Measurements from ENCODE around the gene PHYKPL. TPM values are rescaled to one million over a fixed set of nuclear protein-coding genes. Genes with fewer than 3 reads are reported as not detected.

Gene PHYKPL
- total and polyA plus RNA-seq, 2 donors (not counting 1 experiment from before 2014, with no cell fraction given): 263 to 313 TPM

DNA sequence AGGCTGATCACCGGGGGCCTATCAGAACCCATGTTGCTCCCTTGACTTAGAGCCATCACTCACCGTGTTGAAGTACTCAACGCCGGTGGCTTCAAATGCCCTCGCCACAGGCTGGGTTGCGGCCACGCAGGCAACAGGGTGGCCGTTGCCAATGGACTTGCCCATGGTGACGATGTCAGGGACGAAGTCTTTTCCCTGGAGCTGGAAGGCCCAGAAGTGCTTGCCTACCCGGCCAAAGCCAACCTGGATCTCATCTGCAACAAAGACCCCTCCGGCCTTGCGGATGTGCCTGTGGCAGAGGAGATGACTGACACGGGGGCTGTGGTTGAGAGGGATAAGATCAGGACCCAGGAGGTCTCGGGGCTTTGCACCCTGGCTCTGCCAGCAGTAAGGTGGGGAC lies 10.3 kb downstream of the PHYKPL start:
- no peak overlapping the region for H3K27ac ChIP-seq (ENCODE audit: low read length in 2 of 2)
- H3K36me3 ChIP-seq (replicated peaks in 1 of 2; ENCODE audit: control extremely low read depth in 1 of 2, control insufficient read depth in 1 of 2, extremely low read depth in 1 of 2, insufficient read depth in 2 of 2, low read length in 1 of 2): peaks cover 0 to 72% of the 10 kb centered on the region in 2 experiments
- H3K27me3 ChIP-seq (replicated peaks in 1 of 4; ENCODE audit: control extremely low read depth in 1 of 4, control insufficient read depth in 3 of 4, insufficient read depth in 4 of 4, low read length in 3 of 4): no peaks in the 10 kb centered on the region
- H3K4me3 ChIP-seq (ENCODE audit: control extremely low read depth in 1 of 5, extremely low read depth in 1 of 5, insufficient read depth in 1 of 5, low read depth in 2 of 5, low read length in 4 of 5): no peak overlapping the region
- TF ChIP-seq, protein P1, sequence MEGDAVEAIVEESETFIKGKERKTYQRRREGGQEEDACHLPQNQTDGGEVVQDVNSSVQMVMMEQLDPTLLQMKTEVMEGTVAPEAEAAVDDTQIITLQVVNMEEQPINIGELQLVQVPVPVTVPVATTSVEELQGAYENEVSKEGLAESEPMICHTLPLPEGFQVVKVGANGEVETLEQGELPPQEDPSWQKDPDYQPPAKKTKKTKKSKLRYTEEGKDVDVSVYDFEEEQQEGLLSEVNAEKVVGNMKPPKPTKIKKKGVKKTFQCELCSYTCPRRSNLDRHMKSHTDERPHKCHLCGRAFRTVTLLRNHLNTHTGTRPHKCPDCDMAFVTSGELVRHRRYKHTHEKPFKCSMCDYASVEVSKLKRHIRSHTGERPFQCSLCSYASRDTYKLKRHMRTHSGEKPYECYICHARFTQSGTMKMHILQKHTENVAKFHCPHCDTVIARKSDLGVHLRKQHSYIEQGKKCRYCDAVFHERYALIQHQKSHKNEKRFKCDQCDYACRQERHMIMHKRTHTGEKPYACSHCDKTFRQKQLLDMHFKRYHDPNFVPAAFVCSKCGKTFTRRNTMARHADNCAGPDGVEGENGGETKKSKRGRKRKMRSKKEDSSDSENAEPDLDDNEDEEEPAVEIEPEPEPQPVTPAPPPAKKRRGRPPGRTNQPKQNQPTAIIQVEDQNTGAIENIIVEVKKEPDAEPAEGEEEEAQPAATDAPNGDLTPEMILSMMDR (IDR thresholded peaks at IDR 0.05): no peak
- TF ChIP-seq EZH2 (IDR thresholded peaks at IDR 0.05; ENCODE audit: borderline replicate concordance, insufficient read depth, low read depth, low read length, poor library complexity, severe bottlenecking): no peak
- Mint-ChIP-seq H3K27ac (no peak overlapping the region), H3K4me1 (peaks cover 19% of the 10 kb centered on the region), H3K4me3 (no peak overlapping the region), H3K27me3 (no peaks in the 10 kb centered on the region), H3K9me3 (ENCODE audit: insufficient read depth) (no peaks in the 10 kb centered on the region)
- intact Hi-C loops (cut with micrococcal nuclease): no loop called here
- peaks cover 30% of the 10 kb centered on the region for H3K79me2 ChIP-seq (ENCODE audit: control insufficient read depth, insufficient read depth, low read length)
- H3K4me2 ChIP-seq (replicated peaks; ENCODE audit: low read depth, low read length, poor library complexity, severe bottlenecking): no peak overlapping the region
- CTCF ChIA-PET: no interaction called here
- no peak for DNase-seq
- no peak for ATAC-seq (ENCODE audit: low read depth)
- POLR2A ChIA-PET: no interaction called here
- H3K9me3 ChIP-seq (ENCODE audit: control extremely low read depth in 1 of 3, control insufficient read depth in 2 of 3, insufficient read depth in 1 of 3, low read length in 2 of 3): no peaks in the 10 kb centered on the region
- peaks cover 55% of the 10 kb centered on the region for H4K20me1 ChIP-seq (ENCODE audit: control insufficient read depth, insufficient read depth, low read length, poor library complexity, severe bottlenecking)
- peaks cover 0 to 2% of the 10 kb centered on the region in 2 donors for H3K4me1 ChIP-seq (ENCODE audit: control insufficient read depth in 2 of 2, insufficient read depth in 2 of 2, low read length in 2 of 2)
- H2AFZ ChIP-seq (ENCODE audit: insufficient read depth, low read depth, low read length, poor library complexity, severe bottlenecking): no peak overlapping the region
- over 99% methylated on average over 15 of the region's 15 CpGs for WGBS (ENCODE audit: insufficient coverage)
- H3K9ac ChIP-seq (ENCODE audit: low read length): no peak overlapping the region

DNA sequence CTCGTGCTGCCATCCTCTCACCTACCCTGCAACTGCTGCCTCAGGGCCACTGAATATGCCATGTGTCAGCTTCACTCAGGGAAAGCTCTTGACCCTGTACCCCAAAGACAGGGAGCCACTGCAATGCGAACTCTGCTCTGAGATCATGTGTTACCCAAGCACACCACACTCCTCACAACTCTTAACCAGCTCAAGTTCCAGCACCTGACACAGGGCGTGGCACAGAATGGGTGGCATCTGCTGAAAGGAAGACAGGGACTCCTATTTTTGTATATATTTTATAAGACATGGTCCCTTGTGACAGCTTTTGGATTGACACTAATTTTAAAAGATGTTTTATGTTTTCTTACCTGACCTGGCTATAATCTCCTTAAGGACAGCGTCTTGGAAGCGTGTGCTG lies 10.7 kb downstream of the PHYKPL start:
- WGBS (ENCODE audit: insufficient coverage): 99% methylated on average over 4 of the region's 5 CpGs
- Histone ChIP-seq H3K9me3 (ENCODE audit: control extremely low read depth in 1 of 3, control insufficient read depth in 2 of 3, insufficient read depth in 1 of 3, low read length in 2 of 3) (no peaks in the 10 kb centered on the region), H3K27me3 (replicated peaks in 1 of 4; ENCODE audit: control extremely low read depth in 1 of 4, control insufficient read depth in 3 of 4, insufficient read depth in 4 of 4, low read length in 3 of 4) (no peaks in the 10 kb centered on the region), H3K4me1 (ENCODE audit: control insufficient read depth in 2 of 2, insufficient read depth in 2 of 2, low read length in 2 of 2) (peaks cover 0 to 2% of the 10 kb centered on the region in 2 donors), H3K27ac (ENCODE audit: low read length in 2 of 2) (peak overlapping the region in 1 of 2 donors; percentile 8), H3K4me2 (replicated peaks; ENCODE audit: low read depth, low read length, poor library complexity, severe bottlenecking) (no peak overlapping the region), H4K20me1 (ENCODE audit: control insufficient read depth, insufficient read depth, low read length, poor library complexity, severe bottlenecking) (peaks cover 50% of the 10 kb centered on the region), H3K36me3 (replicated peaks in 1 of 2; ENCODE audit: control extremely low read depth in 1 of 2, control insufficient read depth in 1 of 2, extremely low read depth in 1 of 2, insufficient read depth in 2 of 2, low read length in 1 of 2) (peaks cover 0 to 68% of the 10 kb centered on the region in 2 experiments), H2AFZ (ENCODE audit: insufficient read depth, low read depth, low read length, poor library complexity, severe bottlenecking) (no peak overlapping the region), H3K4me3 (ENCODE audit: control extremely low read depth in 1 of 5, extremely low read depth in 1 of 5, insufficient read depth in 1 of 5, low read depth in 2 of 5, low read length in 4 of 5) (no peak overlapping the region), H3K79me2 (ENCODE audit: control insufficient read depth, insufficient read depth, low read length) (peaks cover 34% of the 10 kb centered on the region), H3K9ac (ENCODE audit: low read length) (no peak overlapping the region)
- no peak for DNase-seq
- Mint-ChIP-seq H3K27me3 (no peaks in the 10 kb centered on the region), H3K4me3 (no peak overlapping the region), H3K4me1 (peaks cover 16% of the 10 kb centered on the region), H3K9me3 (ENCODE audit: insufficient read depth) (no peaks in the 10 kb centered on the region), H3K27ac (peak overlapping the region; percentile 60)
- no peak for ATAC-seq (ENCODE audit: low read depth)
- no peak for TF ChIP-seq EZH2 (IDR thresholded peaks at IDR 0.05; ENCODE audit: borderline replicate concordance, insufficient read depth, low read depth, low read length, poor library complexity, severe bottlenecking)
- TF ChIP-seq, protein P1 (IDR thresholded peaks at IDR 0.05): no peak
- POLR2A ChIA-PET: no interaction called here
- intact Hi-C loops (cut with micrococcal nuclease): no loop called here
- CTCF ChIA-PET: no interaction called here

Measured in B cell (primary cell).